ENCODE measurements around the gene NXPH4.
A peak's percentile ranks its signal among the peaks of the same experiment; 100 is the strongest.

NXPH4 gene

GRCh38 chr12:57237596-57237931 is 21.0 kb downstream of the NXPH4 start:
- TF ChIP-seq EZH2phosphoT487 (IDR thresholded peaks at IDR 0.05; ENCODE audit: borderline replicate concordance) (no peak), CTCF (conservative IDR thresholded peaks at IDR 0.05; ENCODE audit: low read length) (no peak)
- Histone ChIP-seq H3K79me2 (ENCODE audit: insufficient read depth, low read length) (peaks cover 13% of the 10 kb centered on the region; the same call in 1 of the 2 replicates), H4K20me1 (ENCODE audit: insufficient read depth, low read length, poor library complexity, severe bottlenecking) (peaks cover 22% of the 10 kb centered on the region), H3K4me3 (ENCODE audit: low read length, poor library complexity, severe bottlenecking) (no peak overlapping the region), H3K9me3 (ENCODE audit: insufficient read depth, low read depth, low read length) (no peaks in the 10 kb centered on the region), H3K36me3 (ENCODE audit: insufficient read depth, low read length) (peaks cover 19% of the 10 kb centered on the region; the same call in 1 of the 2 replicates), H3K27me3 (ENCODE audit: insufficient read depth, low read length, poor library complexity, severe bottlenecking) (no peaks in the 10 kb centered on the region), H3K4me2 (ENCODE audit: low read depth, low read length, poor library complexity, severe bottlenecking) (no peak overlapping the region), H3F3A (ENCODE audit: low read depth) (no peaks in the 10 kb centered on the region), H3K9ac (ENCODE audit: low read depth, low read length, poor library complexity, severe bottlenecking) (no peak overlapping the region), H2AFZ (ENCODE audit: low read length) (no peak overlapping the region), H3K4me1 (ENCODE audit: insufficient read depth, low read length, poor library complexity, severe bottlenecking) (peaks cover 18% of the 10 kb centered on the region), H3K9me2 (replicated peaks; ENCODE audit: low read depth, low read length) (no peaks in the 10 kb centered on the region)

GRCh38 chr12:57237932-57238853 is 21.6 kb downstream of the NXPH4 start:
- no peak for TF ChIP-seq EZH2phosphoT487 (IDR thresholded peaks at IDR 0.05; ENCODE audit: borderline replicate concordance)
- TF ChIP-seq CTCF (conservative IDR thresholded peaks at IDR 0.05; ENCODE audit: low read length) = no peak
- H3K79me2 ChIP-seq (ENCODE audit: insufficient read depth, low read length) = peaks cover 7% of the 10 kb centered on the region; the same call in 1 of the 2 replicates
- no peak overlapping the region for H3K4me3 ChIP-seq (ENCODE audit: low read length, poor library complexity, severe bottlenecking)
- H2AFZ ChIP-seq (ENCODE audit: low read length) = no peak overlapping the region
- H3K4me2 ChIP-seq (ENCODE audit: low read depth, low read length, poor library complexity, severe bottlenecking) = peak overlapping the region; percentile 76
- peaks cover 13% of the 10 kb centered on the region; the same call in 1 of the 2 replicates for H3K36me3 ChIP-seq (ENCODE audit: insufficient read depth, low read length)
- peaks cover 16% of the 10 kb centered on the region for H4K20me1 ChIP-seq (ENCODE audit: insufficient read depth, low read length, poor library complexity, severe bottlenecking)
- H3K4me1 ChIP-seq (ENCODE audit: insufficient read depth, low read length, poor library complexity, severe bottlenecking) = peaks cover 24% of the 10 kb centered on the region
- no peaks in the 10 kb centered on the region for H3F3A ChIP-seq (ENCODE audit: low read depth)
- H3K9me2 ChIP-seq (replicated peaks; ENCODE audit: low read depth, low read length) = no peaks in the 10 kb centered on the region
- H3K9me3 ChIP-seq (ENCODE audit: insufficient read depth, low read depth, low read length) = no peaks in the 10 kb centered on the region
- H3K27me3 ChIP-seq (ENCODE audit: insufficient read depth, low read length, poor library complexity, severe bottlenecking) = no peaks in the 10 kb centered on the region
- peak overlapping the region; percentile 69 for H3K9ac ChIP-seq (ENCODE audit: low read depth, low read length, poor library complexity, severe bottlenecking)

- Histone ChIP-seq H3K36me3 (ENCODE audit: insufficient read depth, low read length) (peaks cover 5% of the 10 kb centered on the region; the same call in 1 of the 2 replicates), H3K9me3 (ENCODE audit: insufficient read depth, low read depth, low read length) (no peaks in the 10 kb centered on the region), H3K4me2 (ENCODE audit: low read depth, low read length, poor library complexity, severe bottlenecking) (peak overlapping the region; percentile 76), H3K79me2 (ENCODE audit: insufficient read depth, low read length) (no peaks in the 10 kb centered on the region), H3K4me3 (ENCODE audit: low read length, poor library complexity, severe bottlenecking) (peak overlapping the region; percentile 74), H3K4me1 (ENCODE audit: insufficient read depth, low read length, poor library complexity, severe bottlenecking) (peaks cover 20% of the 10 kb centered on the region), H4K20me1 (ENCODE audit: insufficient read depth, low read length, poor library complexity, severe bottlenecking) (peaks cover 10% of the 10 kb centered on the region), H3K9me2 (replicated peaks; ENCODE audit: low read depth, low read length) (no peaks in the 10 kb centered on the region), H3K27me3 (ENCODE audit: insufficient read depth, low read length, poor library complexity, severe bottlenecking) (no peaks in the 10 kb centered on the region), H2AFZ (ENCODE audit: low read length) (peak overlapping the region; percentile 66; the same call in 1 of the 2 replicates), H3F3A (ENCODE audit: low read depth) (no peaks in the 10 kb centered on the region), H3K9ac (ENCODE audit: low read depth, low read length, poor library complexity, severe bottlenecking) (peak overlapping the region; percentile 69)
- TF ChIP-seq EZH2phosphoT487 (IDR thresholded peaks at IDR 0.05; ENCODE audit: borderline replicate concordance) (no peak), CTCF (conservative IDR thresholded peaks at IDR 0.05; ENCODE audit: low read length) (peak; percentile 100)
Observed at GRCh38 chr12:57238854-57239554, 22.4 kb downstream of the NXPH4 start.
